CD4-positive, alpha-beta T cell (primary cell): ENCODE results near the gene AXDND1. TPM values are rescaled to one million over a fixed set of nuclear protein-coding genes. Genes with fewer than 3 reads are reported as not detected.

Source experiments
- ATAC-seq: fragments of 200-7000 bp; cut with Tn5 transposase; one replicate; pipeline ENCODE4 v1.10.0; 2022; ENCODE audit warnings: mild to moderate bottlenecking; ENCODE audit not compliant: poor library complexity
- CTCF ChIA-PET: fragments of 350-600 bp; sonication (Branson Sonifier 250); formaldehyde crosslinking; loops from one replicate; lab custom pipeline; 2021; ENCODE audit warnings: antibody characterized with exemption, inconsistent platforms; lab: Charles Lee
- POLR2A ChIA-PET: fragments of 350-600 bp; sonication (Branson Sonifier 250); formaldehyde crosslinking; loops from one replicate; lab custom pipeline; 2021; ENCODE audit warnings: antibody characterized with exemption, inconsistent platforms; lab: Charles Lee
- DNase-seq, 14 experiments: peaks; one replicate each; pipeline ENCODE4 v3.0.0-alpha.2; 2013 to 2020; ENCODE audit warnings: mixed read lengths in 2 of 14
- H3K27ac ChIP-seq, 2 donors: one replicate each; pipeline versions ENCODE4 v1.5.1 to v1.7.0; 2013; ENCODE audit warnings: low read length in 2 of 2, low read depth in 1 of 2, mild to moderate bottlenecking in 1 of 2
- H3K27me3 ChIP-seq, 2 experiments: 1 replicate in 1 of 2; 2 replicates in 1 of 2; pipeline versions ENCODE4 v1.6.1 to v1.7.0; 2013; ENCODE audit warnings: low read length in 2 of 2, control low read depth in 1 of 2, mild to moderate bottlenecking in 1 of 2, moderate library complexity in 1 of 2; ENCODE audit not compliant: insufficient read depth in 2 of 2, control insufficient read depth in 1 of 2
- H3K36me3 ChIP-seq: one replicate; pipeline ENCODE4 v1.6.1; 2013; ENCODE audit warnings: low read length, control low read depth; ENCODE audit not compliant: insufficient read depth
- H3K4me1 ChIP-seq: one replicate; pipeline ENCODE4 v1.6.1; 2013; ENCODE audit warnings: low read length, control low read depth; ENCODE audit not compliant: insufficient read depth
- H3K4me3 ChIP-seq: one replicate; pipeline ENCODE4 v1.5.1; 2013; ENCODE audit warnings: mild to moderate bottlenecking, low read length, moderate library complexity
- H3K9me3 ChIP-seq, 2 experiments: 1 replicate in 1 of 2; 2 replicates in 1 of 2; pipeline versions ENCODE4 v1.6.1 to v1.7.0; 2013; ENCODE audit warnings: low read length in 2 of 2, mild to moderate bottlenecking in 2 of 2, control low read depth in 1 of 2, moderate library complexity in 1 of 2; ENCODE audit not compliant: control insufficient read depth in 1 of 2, insufficient read depth in 1 of 2
- H3K27ac Mint-ChIP-seq: one replicate; pipeline ENCODE4 v1.8.0; 2020; ENCODE audit warnings: mixed read lengths
- H3K27me3 Mint-ChIP-seq: one replicate; pipeline ENCODE4 v1.8.0; 2021; ENCODE audit warnings: mixed read lengths
- H3K36me3 Mint-ChIP-seq: one replicate; pipeline ENCODE4 v1.8.0; 2021; ENCODE audit warnings: low read depth, mixed read lengths
- H3K4me1 Mint-ChIP-seq: one replicate; pipeline ENCODE4 v1.8.0; 2021; ENCODE audit warnings: low read depth, mixed read lengths
- H3K4me3 Mint-ChIP-seq: one replicate; pipeline ENCODE4 v1.8.0; 2020; ENCODE audit warnings: mild to moderate bottlenecking, mixed read lengths
- H3K9me3 Mint-ChIP-seq: one replicate; pipeline ENCODE4 v1.8.0; 2020; ENCODE audit warnings: mixed read lengths
- intact Hi-C, 2 experiments: fragments of 100-400 bp; cut with DNase I in 1 of 2; cut with micrococcal nuclease in 1 of 2; formaldehyde crosslinking; loops; one replicate each; pipeline versions ENCODE4 v1.15.1 to v1.9.0; 2023 to 2025; cut with DNase I, micrococcal nuclease
- total RNA-seq, 174 experiments: library from RNA in 2 of 174; stranded (reverse) in 2 of 174; gene quantifications; one replicate each; pipeline ENCODE4 v1.2.3 and lab custom pipeline; 2021 to 2026
- TF ChIP-seq, protein P1 (sequence below): fragments of 200-600 bp; IDR thresholded peaks from one replicate; pipeline ENCODE4 v1.8.0; 2022; ENCODE audit warnings: antibody characterized with exemption, mild to moderate bottlenecking

AXDND1 gene
- total RNA-seq, 2 experiments from 2014 or later: 1.1 TPM

DNA sequence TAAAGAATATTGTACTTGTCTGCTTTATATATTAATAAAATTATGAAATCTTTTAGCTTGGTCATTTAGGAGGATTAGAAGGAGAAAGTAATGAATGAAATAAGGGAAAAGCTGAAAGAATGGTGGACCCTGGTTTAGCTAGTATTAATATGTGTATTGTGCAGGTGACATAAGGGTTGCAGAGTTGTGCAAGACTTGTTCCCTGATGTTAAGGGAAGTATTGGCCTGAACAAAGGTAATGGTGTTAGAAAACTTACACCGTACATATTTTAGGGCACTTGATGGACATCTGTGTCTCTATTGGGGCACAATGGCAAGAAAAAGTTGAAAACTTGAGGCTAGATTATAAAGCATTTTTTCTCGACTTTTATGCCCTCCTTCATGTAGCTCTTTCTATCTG lies 39.9 kb upstream of the AXDND1 start:
- peaks cover 42% of the 10 kb centered on the region for H3K4me1 Mint-ChIP-seq
- TF ChIP-seq, protein P1, sequence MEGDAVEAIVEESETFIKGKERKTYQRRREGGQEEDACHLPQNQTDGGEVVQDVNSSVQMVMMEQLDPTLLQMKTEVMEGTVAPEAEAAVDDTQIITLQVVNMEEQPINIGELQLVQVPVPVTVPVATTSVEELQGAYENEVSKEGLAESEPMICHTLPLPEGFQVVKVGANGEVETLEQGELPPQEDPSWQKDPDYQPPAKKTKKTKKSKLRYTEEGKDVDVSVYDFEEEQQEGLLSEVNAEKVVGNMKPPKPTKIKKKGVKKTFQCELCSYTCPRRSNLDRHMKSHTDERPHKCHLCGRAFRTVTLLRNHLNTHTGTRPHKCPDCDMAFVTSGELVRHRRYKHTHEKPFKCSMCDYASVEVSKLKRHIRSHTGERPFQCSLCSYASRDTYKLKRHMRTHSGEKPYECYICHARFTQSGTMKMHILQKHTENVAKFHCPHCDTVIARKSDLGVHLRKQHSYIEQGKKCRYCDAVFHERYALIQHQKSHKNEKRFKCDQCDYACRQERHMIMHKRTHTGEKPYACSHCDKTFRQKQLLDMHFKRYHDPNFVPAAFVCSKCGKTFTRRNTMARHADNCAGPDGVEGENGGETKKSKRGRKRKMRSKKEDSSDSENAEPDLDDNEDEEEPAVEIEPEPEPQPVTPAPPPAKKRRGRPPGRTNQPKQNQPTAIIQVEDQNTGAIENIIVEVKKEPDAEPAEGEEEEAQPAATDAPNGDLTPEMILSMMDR: no peak
- ATAC-seq (no peak), DNase-seq (no peak)
- H3K27me3 Mint-ChIP-seq: no peaks in the 10 kb centered on the region
- H3K4me3 Mint-ChIP-seq: no peak overlapping the region
- Histone ChIP-seq H3K4me1 (no peaks in the 10 kb centered on the region), H3K9me3 (peaks cover 0 to 5% of the 10 kb centered on the region in 2 experiments), H3K27ac (no peak overlapping the region), H3K4me3 (no peak overlapping the region), H3K36me3 (peaks cover 39% of the 10 kb centered on the region), H3K27me3 (no peaks in the 10 kb centered on the region)
- ChIA-PET POLR2A (no interaction called here), CTCF (no interaction called here)
- peaks cover 91% of the 10 kb centered on the region for H3K36me3 Mint-ChIP-seq
- H3K27ac Mint-ChIP-seq: no peak overlapping the region
- no peaks in the 10 kb centered on the region for H3K9me3 Mint-ChIP-seq
- intact Hi-C loops: no loop called here

DNA sequence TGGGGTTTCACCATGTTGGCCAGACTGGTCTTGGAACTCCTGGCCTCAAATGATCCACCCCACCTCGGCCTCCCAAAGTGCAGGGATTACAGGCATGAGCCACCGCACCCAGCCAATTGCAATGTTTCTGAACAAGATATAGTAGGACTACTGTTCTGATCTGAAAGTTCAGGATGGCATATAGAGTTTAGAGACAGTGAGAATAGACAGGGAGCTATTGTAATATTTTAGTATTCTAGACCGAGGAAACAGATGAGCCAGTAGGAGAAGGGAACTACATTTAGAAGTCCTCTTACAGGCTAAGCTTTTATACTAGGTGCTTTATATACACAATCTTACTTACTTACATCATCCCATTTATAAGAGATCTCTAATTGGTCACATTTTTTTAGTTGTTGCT lies 39.0 kb upstream of the AXDND1 start:
- no peak overlapping the region for H3K27ac Mint-ChIP-seq
- no peaks in the 10 kb centered on the region for H3K27me3 ChIP-seq
- no peaks in the 10 kb centered on the region for H3K9me3 Mint-ChIP-seq
- H3K27ac ChIP-seq: no peak overlapping the region
- peaks cover 90% of the 10 kb centered on the region for H3K36me3 Mint-ChIP-seq
- H3K4me3 ChIP-seq: no peak overlapping the region
- no peak for DNase-seq
- TF ChIP-seq, protein P1: no peak
- no peak overlapping the region for H3K4me3 Mint-ChIP-seq
- ATAC-seq: no peak
- H3K4me1 ChIP-seq: no peaks in the 10 kb centered on the region
- H3K4me1 Mint-ChIP-seq: peaks cover 45% of the 10 kb centered on the region
- peaks cover 34% of the 10 kb centered on the region for H3K36me3 ChIP-seq
- CTCF ChIA-PET: no interaction called here
- POLR2A ChIA-PET: no interaction called here
- peaks cover 0 to 5% of the 10 kb centered on the region in 2 experiments for H3K9me3 ChIP-seq
- H3K27me3 Mint-ChIP-seq: no peaks in the 10 kb centered on the region
- intact Hi-C loops: no loop called here

DNA sequence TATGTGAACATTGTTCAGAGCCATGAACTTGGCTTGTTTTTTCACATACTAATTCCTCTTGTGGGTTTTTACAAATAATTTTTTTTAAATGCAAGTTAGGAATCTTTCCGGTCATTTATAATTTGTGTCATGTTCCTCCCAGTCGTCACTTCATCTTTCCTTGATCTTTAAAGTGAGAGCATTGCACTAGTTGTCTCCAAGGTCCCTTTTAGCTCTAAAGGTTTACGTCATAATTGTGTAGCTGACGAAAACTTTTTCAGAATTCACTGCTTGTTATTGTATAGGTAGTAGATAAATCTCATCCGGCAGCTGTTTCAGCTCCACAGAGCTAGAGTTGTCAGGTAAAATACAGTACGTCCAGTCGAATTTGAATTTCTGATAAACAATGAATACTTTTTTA lies 38.6 kb upstream of the AXDND1 start:
- no peak overlapping the region for H3K27ac ChIP-seq
- ATAC-seq: no peak
- no peaks in the 10 kb centered on the region for H3K27me3 ChIP-seq
- H3K4me1 ChIP-seq: no peaks in the 10 kb centered on the region
- H3K36me3 Mint-ChIP-seq: peaks cover 89% of the 10 kb centered on the region
- H3K36me3 ChIP-seq: peaks cover 34% of the 10 kb centered on the region
- intact Hi-C loops: no loop called here
- ChIA-PET CTCF (no interaction called here), POLR2A (no interaction called here)
- no peaks in the 10 kb centered on the region for H3K27me3 Mint-ChIP-seq
- TF ChIP-seq, protein P1: no peak
- DNase-seq: no peak
- H3K4me1 Mint-ChIP-seq: peaks cover 44% of the 10 kb centered on the region
- no peak overlapping the region for H3K27ac Mint-ChIP-seq
- no peak overlapping the region for H3K4me3 ChIP-seq
- H3K4me3 Mint-ChIP-seq: no peak overlapping the region
- peaks cover 0 to 5% of the 10 kb centered on the region in 2 experiments for H3K9me3 ChIP-seq
- no peaks in the 10 kb centered on the region for H3K9me3 Mint-ChIP-seq
